PC-3 (cell line): ENCODE data around the gene CRELD1. TPM values are rescaled to one million over a fixed set of nuclear protein-coding genes. Genes with fewer than 3 reads are reported as not detected.

ENCODE experiments used
- ATAC-seq: fragments of 200-7000 bp; cut with Tn5 transposase; 2 replicates; pipeline ENCODE4 v1.9.1; 2020; ENCODE audit warnings: mild to moderate bottlenecking, moderate library complexity
- Bru-seq: library from RNA; stranded (reverse); fragments of 400-500 nt; gene quantifications from one replicate; lab custom pipeline; 2021; lab: Mats Ljungman, UMichigan
- BruChase-seq, 2 experiments: library from RNA; stranded (reverse); fragments of 400-500 nt; gene quantifications; one replicate each; lab custom pipeline; 2021; lab: Mats Ljungman, UMichigan
- BruUV-seq: library from RNA; stranded (reverse); fragments of 400-500 nt; replicated peaks from 2 replicates; lab custom pipeline; 2021; lab: Mats Ljungman, UMichigan
- CTCF ChIA-PET: fragments of 300-600 bp; sonication (Branson Sonifier 250); formaldehyde crosslinking; loops from one replicate; lab custom pipeline; 2022; ENCODE audit warnings: antibody characterized with exemption; lab: Charles Lee
- POLR2A ChIA-PET: fragments of 300-600 bp; sonication (Branson Sonifier 250); formaldehyde crosslinking; loops from one replicate; lab custom pipeline; 2022; ENCODE audit warnings: antibody characterized with exemption; ENCODE audit not compliant: unreplicated experiment; lab: Charles Lee
- DNase-seq: peaks from one replicate; pipeline ENCODE4 v3.0.0-alpha.2; 2015
- H2AFZ ChIP-seq: fragments of 300-600 bp; sonication (generic); 2 replicates; pipeline ENCODE4 v1.6.0; 2016; ENCODE audit warnings: antibody characterized with exemption, low read length
- H3F3A ChIP-seq: fragments of 300-600 bp; sonication (generic); one replicate; pipeline ENCODE4 v1.6.0; 2017; ENCODE audit warnings: antibody characterized with exemption, low read length, control low read depth, mild to moderate bottlenecking; ENCODE audit not compliant: unreplicated experiment
- H3K27ac ChIP-seq: fragments of 300-600 bp; sonication (generic); 2 replicates; pipeline ENCODE4 v1.5.1; 2016; ENCODE audit warnings: mild to moderate bottlenecking, low read length
- H3K27me3 ChIP-seq: fragments of 300-600 bp; sonication (generic); 2 replicates; pipeline ENCODE4 v1.6.1; 2016; ENCODE audit warnings: low read length, mixed read lengths
- H3K36me3 ChIP-seq: fragments of 300-600 bp; sonication (generic); 2 replicates; pipeline ENCODE4 v1.6.1; 2016; ENCODE audit warnings: low read depth, mixed run types, low read length, mixed read lengths
- H3K4me1 ChIP-seq: fragments of 300-600 bp; sonication (generic); 2 replicates; pipeline ENCODE4 v1.5.1; 2016; ENCODE audit warnings: low read length; ENCODE audit not compliant: insufficient read depth
- H3K4me2 ChIP-seq: fragments of 300-600 bp; sonication (generic); 2 replicates; pipeline ENCODE4 v1.6.0; 2016; ENCODE audit warnings: low read length
- H3K4me3 ChIP-seq: fragments of 300-600 bp; sonication (generic); 2 replicates; pipeline ENCODE4 v1.5.1; 2016; ENCODE audit warnings: mild to moderate bottlenecking, low read length, mixed read lengths
- H3K79me2 ChIP-seq: fragments of 300-600 bp; sonication (generic); 2 replicates; pipeline ENCODE4 v1.6.1; 2017; ENCODE audit warnings: low read length, mixed read lengths
- H3K9ac ChIP-seq: fragments of 300-600 bp; sonication (generic); 2 replicates; pipeline ENCODE4 v1.6.0; 2016; ENCODE audit warnings: mild to moderate bottlenecking, low read length
- H3K9me2 ChIP-seq: fragments of 300-600 bp; sonication (generic); replicated peaks from 2 replicates; pipeline ENCODE4 v1.6.1; 2016; ENCODE audit warnings: mixed run types, low read length, mixed read lengths
- H3K9me3 ChIP-seq: fragments of 300-600 bp; sonication (generic); 2 replicates; pipeline ENCODE4 v1.6.1; 2016; ENCODE audit warnings: low read length, mixed read lengths
- H4K20me1 ChIP-seq: fragments of 300-600 bp; sonication (generic); 2 replicates; pipeline ENCODE4 v1.6.1; 2016; ENCODE audit warnings: low read length, mixed read lengths
- CTCF ChIP-seq: fragments of 300-600 bp; sonication (generic); conservative IDR thresholded peaks from 2 replicates; pipeline ENCODE4 v1.5.1; 2017; ENCODE audit warnings: antibody characterized with exemption, low read depth, mild to moderate bottlenecking, low read length
- EZH2 ChIP-seq: fragments of 300-600 bp; sonication (generic); IDR thresholded peaks from one replicate; pipeline ENCODE4 v1.6.1; 2017; ENCODE audit warnings: antibody characterized with exemption, mild to moderate bottlenecking, low read length; ENCODE audit not compliant: unreplicated experiment
- EZH2phosphoT487 ChIP-seq: fragments of 300-600 bp; sonication (generic); IDR thresholded peaks from 2 replicates; pipeline ENCODE4 v1.6.1; 2018; ENCODE audit warnings: mild to moderate bottlenecking, antibody characterized with exemption, low read length, borderline replicate concordance
- intact Hi-C: fragments of 100-400 bp; cut with micrococcal nuclease; formaldehyde crosslinking; loops from 2 replicates; pipeline ENCODE4 v1.9.0; 2023
- long read RNA-seq: library from polyadenylated mRNA; unstranded; transcript quantifications from one replicate; pipeline ENCODE4 v2.0.0, GENCODE V29; 2021; ENCODE audit not compliant: unreplicated experiment
- total RNA-seq: library from RNA; depleted of rRNA; stranded (reverse); fragments of >200 nt; gene quantifications from 2 replicates; pipeline ENCODE4 v1.2.3, GENCODE V29; 2014; rRNA removed

The CRELD1 gene
- 22.0 and 28.3 TPM in 2 replicates for total RNA-seq
- percentile 90 among the genes with signal in this experiment for Bru-seq, nascent RNA
- percentile 83 among the genes with signal in this experiment for BruChase-seq, experiment 1, labeled RNA remaining after a 6-hour chase
- BruChase-seq, experiment 2, labeled RNA remaining after a 2-hour chase = percentile 89 among the genes with signal in this experiment
- long read RNA-seq, transcript CRELD1-203 (11 exons, 1,728 nt) = minor isoform, 23 of 267 reads
- long read RNA-seq, transcript CRELD1-201 (12 exons, 1,994 nt) = minor isoform, 15 of 267 reads
- long read RNA-seq, transcript CRELD1-206 (11 exons, 1,778 nt) = major isoform, 53 of 267 reads
- long read RNA-seq, transcript CRELD1-202 (10 exons, 2,696 nt) = minor isoform, 40 of 267 reads
- long read RNA-seq, partial matches to known transcripts = 49 of 267 reads
- long read RNA-seq, other reads (novel, unspliced or antisense) = 77 of 267 reads

DNA sequence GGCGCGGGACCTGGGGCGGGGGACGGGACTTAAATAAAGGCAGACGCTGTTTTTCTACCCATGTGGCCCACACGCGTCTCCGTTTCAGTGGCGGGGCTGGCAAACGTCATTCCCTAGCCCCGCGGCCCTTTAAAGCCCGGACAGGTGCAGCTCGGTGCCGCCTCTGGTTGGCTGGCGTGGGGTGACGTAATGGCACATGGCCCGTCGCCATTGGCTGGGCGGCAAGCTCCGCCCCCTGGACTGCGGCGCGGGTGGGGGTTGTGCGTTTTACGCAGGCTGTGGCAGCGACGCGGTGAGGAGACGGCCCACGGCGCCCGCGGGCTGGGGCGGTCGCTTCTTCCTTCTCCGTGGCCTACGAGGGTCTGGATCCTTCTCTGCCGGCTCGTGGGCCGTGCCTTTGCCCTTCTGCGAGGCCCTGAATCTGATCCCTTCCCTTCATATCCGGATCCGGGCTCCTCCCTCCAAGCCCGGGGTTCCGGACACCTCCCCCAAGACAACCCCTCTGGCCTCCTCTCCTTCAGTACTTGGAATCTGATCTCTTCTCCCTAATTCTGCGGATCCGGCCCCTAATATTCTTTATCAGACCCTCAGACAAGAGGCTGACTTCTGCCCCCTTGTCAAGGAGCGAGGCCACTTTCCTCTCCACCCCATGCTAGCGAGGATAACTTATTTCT is at the start of gene CRELD1:
Gene CRELD1 (plus strand): TSS at position 274 of the 674 bp plus-strand sequence. CDS start 605 bp downstream, outside the sequence.
- intact Hi-C loops = loop anchor here (1.0 to 5.0 kb wide), 4 partner anchors 17 to 216 kb away; partner anchors contain the start of gene RPUSD3
- POLR2A ChIA-PET = interaction anchor here (0.8 to 1.9 kb wide), 3 partner anchors 12 to 36 kb away, joined by 4 to 25 read pairs (median 8); partner anchors contain the start of gene IL17RC
- peak within 1 kb of the TSS; percentile 91 for H3K4me2 ChIP-seq
- H3K27ac ChIP-seq = peak within 1 kb of the TSS; percentile 84
- no peaks in the 10 kb centered on the region for H3K27me3 ChIP-seq
- peak; percentile 97 for DNase-seq
- H3F3A ChIP-seq = no peaks in the 10 kb centered on the region
- TF ChIP-seq CTCF (no peak), EZH2phosphoT487 (no peak), EZH2 (no peak)
- H4K20me1 ChIP-seq = no peaks in the 10 kb centered on the region
- ATAC-seq = peak; percentile 80
- H2AFZ ChIP-seq = peak within 1 kb of the TSS; percentile 84
- peaks cover 33% of the 10 kb centered on the region for H3K4me1 ChIP-seq
- BruUV-seq = no TSS peak
- H3K9me2 ChIP-seq = no peaks in the 10 kb centered on the region
- H3K36me3 ChIP-seq = peaks cover 14% of the 10 kb centered on the region
- H3K9ac ChIP-seq = peak within 1 kb of the TSS; percentile 81
- H3K9me3 ChIP-seq = no peaks in the 10 kb centered on the region
- CTCF ChIA-PET = interaction anchor here (0.5 to 2.0 kb wide), 4 partner anchors 13 to 218 kb away, joined by 3 to 24 read pairs (median 5); no protein-coding TSS in a partner anchor
- peaks cover 19% of the 10 kb centered on the region for H3K79me2 ChIP-seq
- peak within 1 kb of the TSS; percentile 72 for H3K4me3 ChIP-seq

DNA sequence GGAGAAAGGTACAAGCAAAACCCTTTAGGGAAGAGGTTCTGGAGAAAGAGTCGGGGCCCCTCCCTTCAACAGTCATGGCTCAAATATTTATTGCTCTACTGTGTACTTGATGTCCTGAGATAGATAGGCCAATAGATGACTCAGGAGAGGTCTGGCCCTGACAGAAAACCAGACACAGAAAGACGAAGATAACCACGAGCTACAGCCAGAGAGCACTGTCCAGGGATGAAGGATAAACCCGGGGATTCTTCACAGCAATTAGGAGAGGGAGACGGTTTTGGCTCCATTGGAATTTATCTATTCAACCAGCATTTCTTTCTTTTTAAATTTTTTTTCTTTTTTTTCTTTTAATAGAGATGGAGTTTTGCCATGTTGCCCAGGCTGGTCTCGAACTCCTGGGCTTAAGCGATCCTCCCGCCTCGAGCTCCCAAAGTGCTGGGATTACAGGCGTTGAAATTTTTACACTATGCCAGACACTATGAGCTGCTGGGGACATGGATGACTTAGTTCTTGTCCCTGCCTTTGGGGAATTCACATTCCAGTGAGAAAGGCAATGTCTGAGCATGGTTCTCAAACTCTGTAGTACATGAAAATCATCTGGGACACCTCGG is 49.0 kb upstream of the CRELD1 start:
- ATAC-seq = peak; percentile 98
- Histone ChIP-seq H3K27me3 (no peaks in the 10 kb centered on the region), H4K20me1 (no peaks in the 10 kb centered on the region), H3K9me3 (no peaks in the 10 kb centered on the region), H3K27ac (peak overlapping the region; percentile 72), H3K79me2 (no peaks in the 10 kb centered on the region), H3K4me1 (peaks cover 15% of the 10 kb centered on the region), H3K9ac (no peak overlapping the region), H2AFZ (0 out of 2 replicates have a peak overlapping the region, but pooled peaks have one; percentile 22), H3K36me3 (no peaks in the 10 kb centered on the region), H3K4me3 (no peak overlapping the region), H3K4me2 (peak overlapping the region; percentile 69), H3F3A (peaks cover 4% of the 10 kb centered on the region), H3K9me2 (no peaks in the 10 kb centered on the region)
- BruUV-seq = TSS peak; percentile 99
- ChIA-PET POLR2A (interaction anchor here (0.6 to 0.7 kb wide), 2 partner anchors 9 to 29 kb away, joined by 3 to 5 read pairs; no protein-coding TSS in a partner anchor), CTCF (interaction anchor here (0.6 kb wide), 1 partner anchor 41 kb away, joined by 6 read pairs; no protein-coding TSS in a partner anchor)
- no peak for TF ChIP-seq EZH2phosphoT487
- no peak for TF ChIP-seq CTCF
- TF ChIP-seq EZH2 = no peak
- intact Hi-C loops = loop anchor here (5.0 kb wide), 1 partner anchor 33 kb away; the partner anchor contains the start of gene IL17RC
- DNase-seq = peak; percentile 96
